ENCODE measurements around the gene ZFR. TPM values are rescaled to one million over a fixed set of nuclear protein-coding genes. Genes with fewer than 3 reads are reported as not detected.

ZFR gene
- polyA plus RNA-seq, 2 of the 4 experiments (the other 2 are of a cell fraction), result 65.6 to 107 TPM

- no peak for TF ChIP-seq FOSB (CRISPR knock-in tag; IDR thresholded peaks at IDR 0.05)
- TF ChIP-seq EHMT2 (IDR thresholded peaks at IDR 0.05; ENCODE audit: low read depth), result no peak
- TF ChIP-seq GATA3 (IDR thresholded peaks at IDR 0.05; ENCODE audit: borderline replicate concordance), result no peak
- TF ChIP-seq CTCF (IDR thresholded peaks at IDR 0.05), result no peak
- no peak for TF ChIP-seq SREBF2 (IDR thresholded peaks at IDR 0.05)
- TF ChIP-seq RARB (CRISPR knock-in tag; IDR thresholded peaks at IDR 0.05), result no peak
- no peak for TF ChIP-seq HDAC2 (IDR thresholded peaks at IDR 0.05)
- no peak for TF ChIP-seq BHLHE40 (IDR thresholded peaks at IDR 0.05; ENCODE audit: low read depth, low read length)
- no peak for TF ChIP-seq ATOH8 (CRISPR knock-in tag; IDR thresholded peaks at IDR 0.05; ENCODE audit: low read depth)
- TF ChIP-seq, protein P1, sequence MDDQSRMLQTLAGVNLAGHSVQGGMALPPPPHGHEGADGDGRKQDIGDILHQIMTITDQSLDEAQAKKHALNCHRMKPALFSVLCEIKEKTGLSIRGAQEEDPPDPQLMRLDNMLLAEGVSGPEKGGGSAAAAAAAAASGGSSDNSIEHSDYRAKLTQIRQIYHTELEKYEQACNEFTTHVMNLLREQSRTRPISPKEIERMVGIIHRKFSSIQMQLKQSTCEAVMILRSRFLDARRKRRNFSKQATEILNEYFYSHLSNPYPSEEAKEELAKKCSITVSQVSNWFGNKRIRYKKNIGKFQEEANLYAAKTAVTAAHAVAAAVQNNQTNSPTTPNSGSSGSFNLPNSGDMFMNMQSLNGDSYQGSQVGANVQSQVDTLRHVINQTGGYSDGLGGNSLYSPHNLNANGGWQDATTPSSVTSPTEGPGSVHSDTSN (IDR thresholded peaks at IDR 0.05), result no peak
- TF ChIP-seq RNF2 (IDR thresholded peaks at IDR 0.05; ENCODE audit: borderline replicate concordance, low read depth), result no peak
- TF ChIP-seq CBX2 (IDR thresholded peaks at IDR 0.05; ENCODE audit: borderline replicate concordance, low read depth), result no peak
- no peak for TF ChIP-seq FOXS1 (CRISPR knock-in tag; IDR thresholded peaks at IDR 0.05)
- TF ChIP-seq HES2 (IDR thresholded peaks at IDR 0.05), result no peak
- TF ChIP-seq NPAS2 (CRISPR knock-in tag; IDR thresholded peaks at IDR 0.05; ENCODE audit: borderline replicate concordance), result no peak
- TF ChIP-seq MAZ (IDR thresholded peaks at IDR 0.05; ENCODE audit: borderline replicate concordance, low read depth, low read length), result no peak
- TF ChIP-seq, protein P2, sequence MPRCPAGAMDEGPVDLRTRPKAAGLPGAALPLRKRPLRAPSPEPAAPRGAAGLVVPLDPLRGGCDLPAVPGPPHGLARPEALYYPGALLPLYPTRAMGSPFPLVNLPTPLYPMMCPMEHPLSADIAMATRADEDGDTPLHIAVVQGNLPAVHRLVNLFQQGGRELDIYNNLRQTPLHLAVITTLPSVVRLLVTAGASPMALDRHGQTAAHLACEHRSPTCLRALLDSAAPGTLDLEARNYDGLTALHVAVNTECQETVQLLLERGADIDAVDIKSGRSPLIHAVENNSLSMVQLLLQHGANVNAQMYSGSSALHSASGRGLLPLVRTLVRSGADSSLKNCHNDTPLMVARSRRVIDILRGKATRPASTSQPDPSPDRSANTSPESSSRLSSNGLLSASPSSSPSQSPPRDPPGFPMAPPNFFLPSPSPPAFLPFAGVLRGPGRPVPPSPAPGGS (IDR thresholded peaks at IDR 0.05), result no peak
- TF ChIP-seq, protein P3, sequence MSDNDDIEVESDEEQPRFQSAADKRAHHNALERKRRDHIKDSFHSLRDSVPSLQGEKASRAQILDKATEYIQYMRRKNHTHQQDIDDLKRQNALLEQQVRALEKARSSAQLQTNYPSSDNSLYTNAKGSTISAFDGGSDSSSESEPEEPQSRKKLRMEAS (IDR thresholded peaks at IDR 0.05), result no peak
- TF ChIP-seq POLR2A (IDR thresholded peaks at IDR 0.05; ENCODE audit: low read length), result no peak
- Histone ChIP-seq H3K27ac (no peak overlapping the region), H3K4me2 (no peak overlapping the region), H3K9me3 (no peaks in the 10 kb centered on the region), H3K4me1 (no peaks in the 10 kb centered on the region), H3K4me3 (no peak overlapping the region)
- ChIA-PET POLR2A (no interaction called here), CTCF (interaction anchor here (1.1 kb wide), 1 partner anchor 10 kb away, joined by 4 read pairs; no protein-coding TSS in a partner anchor)
- DNase-seq (ENCODE audit: low read depth in 1 of 2, low spot score in 1 of 2) (no peak), FAIRE-seq (no peak), ATAC-seq (no peak)
- 95% methylated on average over 5 of the region's 5 CpGs for WGBS (ENCODE audit: missing lambda C conversion rate)
Observed at GRCh38 chr5:32405507-32405906, 39.0 kb downstream of the ZFR start.

GRCh38 chr5:32403760-32404159 lies 40.8 kb downstream of the ZFR start:
- WGBS (ENCODE audit: missing lambda C conversion rate), result 87% methylated on average over 6 of the region's 6 CpGs
- no peak for FAIRE-seq
- ChIA-PET CTCF (no interaction called here), POLR2A (no interaction called here)
- DNase-seq (ENCODE audit: low read depth in 1 of 2, low spot score in 1 of 2), result no peak
- Histone ChIP-seq H3K4me3 (no peak overlapping the region), H3K27ac (no peak overlapping the region), H3K4me2 (no peak overlapping the region), H3K4me1 (no peaks in the 10 kb centered on the region), H3K9me3 (no peaks in the 10 kb centered on the region)
- TF ChIP-seq CBX8 (IDR thresholded peaks at IDR 0.05) (no peak), CHD4 (IDR thresholded peaks at IDR 0.05; ENCODE audit: borderline replicate concordance) (no peak), PHF8 (IDR thresholded peaks at IDR 0.05; ENCODE audit: borderline replicate concordance, low read depth) (no peak), RARB (CRISPR knock-in tag; IDR thresholded peaks at IDR 0.05) (no peak), MAFK (IDR thresholded peaks at IDR 0.05; ENCODE audit: partially characterized antibody) (no peak), E2F6 (IDR thresholded peaks at IDR 0.05; ENCODE audit: borderline replicate concordance, low read depth) (no peak), HEYL (CRISPR knock-in tag; IDR thresholded peaks at IDR 0.05) (no peak), CBX2 (IDR thresholded peaks at IDR 0.05; ENCODE audit: borderline replicate concordance, low read depth) (no peak), FOSL2 (IDR thresholded peaks at IDR 0.05) (no peak), FOSL2 (CRISPR knock-in tag; IDR thresholded peaks at IDR 0.05) (no peak), CTCF (IDR thresholded peaks at IDR 0.05) (no peak), EHMT2 (IDR thresholded peaks at IDR 0.05; ENCODE audit: low read depth) (no peak), ESRRA (IDR thresholded peaks at IDR 0.05; ENCODE audit: borderline replicate concordance, low read length) (no peak), KDM1A (IDR thresholded peaks at IDR 0.05; ENCODE audit: low read depth) (no peak), HOXB5 (CRISPR knock-in tag; IDR thresholded peaks at IDR 0.05) (no peak)
- TF ChIP-seq, protein P4, sequence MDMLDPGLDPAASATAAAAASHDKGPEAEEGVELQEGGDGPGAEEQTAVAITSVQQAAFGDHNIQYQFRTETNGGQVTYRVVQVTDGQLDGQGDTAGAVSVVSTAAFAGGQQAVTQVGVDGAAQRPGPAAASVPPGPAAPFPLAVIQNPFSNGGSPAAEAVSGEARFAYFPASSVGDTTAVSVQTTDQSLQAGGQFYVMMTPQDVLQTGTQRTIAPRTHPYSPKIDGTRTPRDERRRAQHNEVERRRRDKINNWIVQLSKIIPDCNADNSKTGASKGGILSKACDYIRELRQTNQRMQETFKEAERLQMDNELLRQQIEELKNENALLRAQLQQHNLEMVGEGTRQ (IDR thresholded peaks at IDR 0.05), result no peak
- ATAC-seq, result no peak

Data from A549 (cell line).